HCT116 (cell line): ENCODE measurements around the gene CHRNB4.

Experiments used
- CEBPB ChIP-seq: IDR thresholded peaks from 2 replicates; pipeline ENCODE4 v1.6.1; 2012; ENCODE audit warnings: low read depth
- JUND ChIP-seq: IDR thresholded peaks from 2 replicates; pipeline ENCODE4 v1.6.1; 2012
- POLR2A ChIP-seq: IDR thresholded peaks from 2 replicates; pipeline ENCODE4 v1.7.0; 2011; ENCODE audit warnings: borderline replicate concordance; ENCODE audit not compliant: insufficient read depth, insufficient read length; ENCODE audit errors: extremely low read depth
- POLR2AphosphoS5 ChIP-seq: IDR thresholded peaks from 2 replicates; pipeline ENCODE4 v1.6.1; 2011; ENCODE audit warnings: mild to moderate bottlenecking, low read depth, low read length, moderate library complexity
- SIN3A ChIP-seq: IDR thresholded peaks from 2 replicates; pipeline ENCODE4 v1.6.1; 2012; ENCODE audit warnings: low read depth

- TF ChIP-seq POLR2A (no peak), JUND (no peak), SIN3A (no peak), CEBPB (no peak), POLR2AphosphoS5 (no peak)
These were observed 39.5 kb upstream of the CHRNB4 start for GRCh38 chr15:78680431-78681075.
